Cardiac fibroblast (primary cell): ENCODE measurements around the gene RBP3.

Experiments used
- DNase-seq, 2 donors: peaks; one replicate each; pipeline versions ENCODE4 v3.0.0 to v3.0.0-alpha.2; 2010; ENCODE audit warnings: low read depth in 2 of 2
- H3K4me3 ChIP-seq, 2 donors: replicated peaks in 1 of 2; 1 replicate in 1 of 2; 2 replicates in 1 of 2; pipeline ENCODE4 v1.5.1; 2011; ENCODE audit warnings: low read depth in 2 of 2, low read length in 2 of 2, mild to moderate bottlenecking in 2 of 2, moderate library complexity in 1 of 2
- CTCF ChIP-seq: IDR thresholded peaks from one replicate; pipeline ENCODE4 v1.5.1; 2011; ENCODE audit warnings: low read depth, mild to moderate bottlenecking, low read length, inconsistent platforms

RBP3 gene

GRCh38 chr10:47316131-47316530 lies 32.0 kb upstream of the RBP3 start:
- DNase-seq, result no peak
- TF ChIP-seq CTCF, result no peak
- no peak overlapping the region for H3K4me3 ChIP-seq

DNA sequence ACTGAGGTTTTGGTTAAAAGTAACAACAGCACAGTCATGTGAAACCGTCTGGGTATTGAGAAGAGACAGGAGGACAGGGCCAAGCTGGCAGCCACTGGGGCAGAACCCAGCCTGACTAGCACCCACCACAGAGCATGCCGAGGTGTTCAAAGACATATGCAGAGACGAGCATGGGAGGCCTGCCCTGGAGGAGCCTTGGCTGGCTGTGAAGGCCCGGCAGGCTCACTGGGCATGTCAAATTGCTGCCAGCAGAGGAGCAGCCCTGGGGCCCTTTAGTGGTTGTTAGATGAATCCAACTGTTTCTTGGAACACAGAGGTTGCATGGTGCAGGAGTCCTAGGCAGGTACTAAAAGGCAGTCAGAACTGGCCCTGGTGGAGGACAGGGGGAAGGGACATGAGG lies 30.9 kb upstream of the RBP3 start:
- DNase-seq, result no peak
- no peak overlapping the region for H3K4me3 ChIP-seq
- TF ChIP-seq CTCF, result no peak

DNA sequence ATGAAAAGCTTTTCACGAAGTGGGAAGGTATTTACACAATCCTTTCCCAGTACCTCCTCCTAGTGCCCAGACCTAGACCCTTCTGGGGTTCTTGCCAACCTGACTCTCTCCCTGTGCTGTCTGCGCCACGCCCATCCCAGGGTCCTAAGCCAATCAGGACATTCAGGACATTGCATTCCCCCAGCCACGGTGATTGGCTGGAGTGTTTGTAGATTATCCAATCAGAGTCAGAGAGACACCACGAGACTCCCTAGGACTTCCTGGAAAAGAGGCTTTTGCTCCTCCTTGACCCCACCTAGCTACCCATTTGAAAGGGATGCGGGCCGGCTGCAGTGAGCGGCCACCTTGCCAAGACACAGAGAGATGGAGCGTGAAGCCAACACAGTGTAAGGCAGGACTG lies 29.5 kb upstream of the RBP3 start:
- DNase-seq, result no peak
- TF ChIP-seq CTCF, result no peak
- no peak overlapping the region for H3K4me3 ChIP-seq

- DNase-seq, result no peak
- H3K4me3 ChIP-seq, result no peak overlapping the region
- TF ChIP-seq CTCF, result no peak
These were observed 28.4 kb upstream of the RBP3 start for GRCh38 chr10:47319784-47320183.

DNA sequence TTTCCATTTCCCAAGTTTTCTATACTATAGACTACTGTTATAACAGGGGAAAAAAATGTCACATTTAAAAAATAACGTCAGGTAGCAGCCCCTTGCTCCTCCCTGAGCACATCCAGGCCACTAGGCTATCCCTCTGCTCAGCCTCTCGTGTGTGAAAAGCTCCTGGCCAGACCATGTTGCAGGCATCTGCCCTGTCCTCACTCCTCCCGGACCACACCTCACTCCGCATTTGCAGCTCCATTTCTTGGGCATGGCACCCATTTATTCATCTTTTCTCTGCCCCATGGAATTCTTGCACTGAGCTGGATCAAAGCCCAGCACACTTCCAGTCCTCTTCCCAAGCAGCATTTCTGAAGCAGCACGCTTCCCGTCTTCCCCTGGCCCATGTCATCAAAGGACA lies 27.4 kb upstream of the RBP3 start:
- DNase-seq, result no peak
- TF ChIP-seq CTCF, result no peak
- H3K4me3 ChIP-seq, result no peak overlapping the region

- no peak for TF ChIP-seq CTCF
- H3K4me3 ChIP-seq, result no peak overlapping the region
- DNase-seq, result no peak
These were observed 26.5 kb upstream of the RBP3 start for GRCh38 chr10:47321521-47322195.

- H3K4me3 ChIP-seq, result no peak within 1 kb of the TSS
- TF ChIP-seq CTCF, result no peak
- no peak for DNase-seq
These were observed 25.7 kb upstream of the RBP3 start, which contains the start of gene GDF2 for GRCh38 chr10:47322300-47323061. Gene GDF2 (plus strand): TSS chr10:47322454. CDS start chr10:47322669, 215 bp downstream.
